Upper lobe of right lung (tissue), 1 donor: Measurements from ENCODE around the gene KCNT1. TPM values are rescaled to one million over a fixed set of nuclear protein-coding genes. Genes with fewer than 3 reads are reported as not detected.

Experiments
- ATAC-seq: fragments of 200-7000 bp; cut with Tn5 transposase; one replicate; pipeline ENCODE4 v1.9.1; 2020; ENCODE audit warnings: mild to moderate bottlenecking, moderate library complexity
- DNase-seq: peaks from one replicate; pipeline ENCODE4 v3.0.0-alpha.2; 2020
- H3K27ac ChIP-seq: fragments of 200-600 bp; one replicate; pipeline ENCODE4 v1.8.0; 2022
- H3K27me3 ChIP-seq: fragments of 200-600 bp; one replicate; pipeline ENCODE4 v1.8.0; 2022; ENCODE audit warnings: mild to moderate bottlenecking
- H3K36me3 ChIP-seq: fragments of 200-600 bp; one replicate; pipeline ENCODE4 v1.8.0; 2022
- H3K4me1 ChIP-seq: fragments of 200-600 bp; one replicate; pipeline ENCODE4 v1.8.0; 2022
- H3K4me3 ChIP-seq: fragments of 200-600 bp; one replicate; pipeline ENCODE4 v1.8.0; 2022; ENCODE audit warnings: mild to moderate bottlenecking
- H3K9me3 ChIP-seq: fragments of 200-600 bp; one replicate; pipeline ENCODE4 v1.8.0; 2022
- CTCF ChIP-seq: fragments of 200-600 bp; IDR thresholded peaks from one replicate; pipeline ENCODE4 v1.8.0; 2022; ENCODE audit warnings: antibody characterized with exemption
- intact Hi-C: fragments of 100-400 bp; cut with DNase I; formaldehyde crosslinking; loops from one replicate; pipeline ENCODE4 v1.11.0; 2022
- total RNA-seq: library from RNA; stranded (reverse); fragmentation: NEBNext Ultra II Directional; extraction: Animal tissue kit (Norgen Biotek cat#: 25700); gene quantifications from one replicate; pipeline ENCODE4 v1.2.1, GENCODE V29; 2021
- donor health status: DM: no; HTN: yes; CAD: no; lungs with severe emphysema.

The KCNT1 gene
- total RNA-seq, 1 donor from 2014 or later: 0.29 TPM

DNA sequence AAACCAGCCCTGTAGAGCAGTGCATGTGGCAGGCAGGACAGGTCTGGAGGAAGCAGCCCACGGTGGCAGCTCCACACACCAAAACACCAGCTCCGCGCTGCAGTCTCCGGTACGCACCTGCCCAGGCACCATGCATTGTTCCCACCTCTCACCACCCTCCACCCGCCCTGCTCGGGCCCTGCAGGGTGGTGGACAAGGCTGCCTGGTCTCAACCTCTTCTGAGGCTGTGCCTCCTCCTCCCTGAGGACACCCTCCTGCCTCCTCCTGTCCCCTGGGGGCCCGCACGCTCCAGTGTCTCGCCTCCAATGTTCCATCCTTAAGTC lies 96.2 kb downstream of the KCNT1 start:
- no peak overlapping the region for H3K27ac ChIP-seq

DNA sequence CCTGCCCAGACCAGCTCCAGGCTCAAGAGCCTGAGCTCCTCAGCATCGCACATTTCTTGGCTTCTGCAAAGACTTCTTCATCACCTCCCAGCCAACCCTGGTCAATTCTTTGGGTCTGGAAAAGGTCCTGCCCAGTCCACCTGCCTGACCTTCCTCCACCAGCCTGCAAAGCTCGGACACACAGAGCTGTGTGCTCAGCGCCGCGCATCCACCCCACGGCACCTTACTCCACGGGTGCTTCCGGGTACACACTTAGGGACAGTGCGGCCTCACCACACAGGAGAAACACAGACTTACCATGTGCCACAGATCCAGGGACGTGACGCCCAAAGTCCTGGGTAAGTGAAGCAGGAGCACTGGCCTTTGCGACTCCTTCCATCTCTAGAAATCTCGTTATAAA lies 97.3 kb downstream of the KCNT1 start:
- Histone ChIP-seq H3K4me3 (no peak overlapping the region), H3K27me3 (no peaks in the 10 kb centered on the region), H3K27ac (no peak overlapping the region), H3K36me3 (no peaks in the 10 kb centered on the region), H3K4me1 (no peaks in the 10 kb centered on the region), H3K9me3 (no peaks in the 10 kb centered on the region)
- intact Hi-C loops: no loop called here
- TF ChIP-seq CTCF: no peak
- DNase-seq (no peak), ATAC-seq (no peak)

More for the DNA sequence above, 96.2 kb downstream of the KCNT1 start:
- no peak for DNase-seq
- H3K36me3 ChIP-seq: no peaks in the 10 kb centered on the region
- intact Hi-C loops: no loop called here
- H3K4me1 ChIP-seq: no peaks in the 10 kb centered on the region
- TF ChIP-seq CTCF: no peak
- H3K4me3 ChIP-seq: no peak overlapping the region
- no peaks in the 10 kb centered on the region for H3K9me3 ChIP-seq
- H3K27me3 ChIP-seq: no peaks in the 10 kb centered on the region
- no peak for ATAC-seq

DNA sequence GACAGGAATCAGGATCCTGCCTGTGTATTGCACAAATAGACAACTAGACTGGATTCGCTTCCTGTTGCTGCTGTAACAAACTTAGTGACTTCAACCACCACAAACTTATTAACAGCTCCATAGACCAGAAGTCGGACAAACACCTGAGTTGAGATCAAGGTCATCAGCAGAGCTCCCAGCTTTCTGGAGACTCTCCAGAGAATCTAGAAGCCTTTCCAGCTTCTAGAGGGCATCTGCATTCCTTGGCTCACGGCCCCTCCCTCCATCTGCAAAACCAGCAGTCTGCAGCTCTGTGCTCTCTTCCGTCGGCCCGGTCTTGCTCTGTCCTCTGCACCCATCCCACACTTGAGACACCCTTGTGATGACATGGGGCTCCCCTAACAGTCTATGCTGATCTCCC lies 99.1 kb downstream of the KCNT1 start:
- H3K36me3 ChIP-seq: no peaks in the 10 kb centered on the region
- intact Hi-C loops: no loop called here
- no peaks in the 10 kb centered on the region for H3K4me1 ChIP-seq
- H3K9me3 ChIP-seq: no peaks in the 10 kb centered on the region
- H3K27me3 ChIP-seq: no peaks in the 10 kb centered on the region
- H3K27ac ChIP-seq: no peak overlapping the region
- no peak overlapping the region for H3K4me3 ChIP-seq
- ATAC-seq: no peak
- no peak for DNase-seq
- TF ChIP-seq CTCF: no peak

GRCh38 chr9:135802876-135803419 lies 101.0 kb downstream of the KCNT1 start:
- Histone ChIP-seq H3K36me3 (no peaks in the 10 kb centered on the region), H3K27ac (no peak overlapping the region), H3K4me3 (no peak overlapping the region), H3K4me1 (no peaks in the 10 kb centered on the region), H3K9me3 (no peaks in the 10 kb centered on the region), H3K27me3 (no peaks in the 10 kb centered on the region)
- intact Hi-C loops: no loop called here
- TF ChIP-seq CTCF: no peak
- no peak for DNase-seq
- no peak for ATAC-seq

GRCh38 chr9:135803441-135803840 lies 101.5 kb downstream of the KCNT1 start:
- no peak for DNase-seq
- Histone ChIP-seq H3K4me1 (no peaks in the 10 kb centered on the region), H3K36me3 (no peaks in the 10 kb centered on the region), H3K27ac (no peak overlapping the region), H3K4me3 (no peak overlapping the region), H3K27me3 (no peaks in the 10 kb centered on the region), H3K9me3 (no peaks in the 10 kb centered on the region)
- ATAC-seq: no peak
- intact Hi-C loops: no loop called here
- no peak for TF ChIP-seq CTCF
